Measurements from ENCODE around the gene ZNF197.

ZNF197 gene

GRCh38 chr3:44647771-44648170 lies 22.9 kb downstream of the ZNF197 start:
- TF ChIP-seq POU6F1 (CRISPR knock-in tag; IDR thresholded peaks at IDR 0.05; ENCODE audit: borderline replicate concordance, low read depth) (no peak), ZNF70 (CRISPR knock-in tag; IDR thresholded peaks at IDR 0.05) (no peak), GLIS3 (CRISPR knock-in tag; IDR thresholded peaks at IDR 0.05) (no peak), ZNF8 (CRISPR knock-in tag; IDR thresholded peaks at IDR 0.05) (no peak), TOX (CRISPR knock-in tag; IDR thresholded peaks at IDR 0.05; ENCODE audit: borderline replicate concordance) (no peak), ZNF565 (CRISPR knock-in tag; conservative IDR thresholded peaks at IDR 0.05; ENCODE audit: low read depth) (no peak), PPARA (CRISPR knock-in tag; IDR thresholded peaks at IDR 0.05; ENCODE audit: borderline replicate concordance) (no peak), TCF4 (CRISPR knock-in tag; IDR thresholded peaks at IDR 0.05; ENCODE audit: borderline replicate concordance) (no peak), ZFP3 (CRISPR knock-in tag; IDR thresholded peaks at IDR 0.05) (no peak), CSDC2 (CRISPR knock-in tag; IDR thresholded peaks at IDR 0.05) (no peak), BACH2 (CRISPR knock-in tag; IDR thresholded peaks at IDR 0.05; ENCODE audit: borderline replicate concordance) (no peak), CREB5 (CRISPR knock-in tag; IDR thresholded peaks at IDR 0.05; ENCODE audit: low read depth) (no peak), ZC3H10 (CRISPR knock-in tag; IDR thresholded peaks at IDR 0.05) (no peak), RARB (CRISPR knock-in tag; IDR thresholded peaks at IDR 0.05) (no peak), ISL1 (CRISPR knock-in tag; IDR thresholded peaks at IDR 0.05) (no peak), ESRRG (CRISPR knock-in tag; IDR thresholded peaks at IDR 0.05) (no peak), ARNTL (CRISPR knock-in tag; IDR thresholded peaks at IDR 0.05; ENCODE audit: borderline replicate concordance, low read depth) (no peak), OSR1 (CRISPR knock-in tag; IDR thresholded peaks at IDR 0.05) (no peak), ZFP30 (CRISPR knock-in tag; IDR thresholded peaks at IDR 0.05) (no peak)

GRCh38 chr3:44648564-44649229 lies 23.9 kb downstream of the ZNF197 start, which contains the start of gene ZNF35:
TSS of gene ZNF35 (plus strand) at chr3:44648732. CDS start at chr3:44651068, 2,336 bp downstream.
- ATAC-seq = peak; percentile 98
- no peak; the same call in 1 of the 2 replicates for TF ChIP-seq CSRNP3 (CRISPR knock-in tag; IDR thresholded peaks at IDR 0.05)
- no peak for TF ChIP-seq BACH2 (CRISPR knock-in tag; IDR thresholded peaks at IDR 0.05; ENCODE audit: borderline replicate concordance)
- TF ChIP-seq TOX (CRISPR knock-in tag; IDR thresholded peaks at IDR 0.05; ENCODE audit: borderline replicate concordance) = 0 out of 2 replicates have a peak, but pooled peaks have one; percentile 46
- TF ChIP-seq PATZ1 (CRISPR knock-in tag; IDR thresholded peaks at IDR 0.05; ENCODE audit: borderline replicate concordance) = 0 out of 2 replicates have a peak, but pooled peaks have one; percentile 17

More at GRCh38 chr3:44647771-44648170, 22.9 kb downstream of the ZNF197 start:
- no peak for ATAC-seq

- ATAC-seq = no peak
- TF ChIP-seq ZNF565 (CRISPR knock-in tag; conservative IDR thresholded peaks at IDR 0.05; ENCODE audit: low read depth) (no peak), PPARA (CRISPR knock-in tag; IDR thresholded peaks at IDR 0.05; ENCODE audit: borderline replicate concordance) (no peak), TCF4 (CRISPR knock-in tag; IDR thresholded peaks at IDR 0.05; ENCODE audit: borderline replicate concordance) (no peak), ZNF8 (CRISPR knock-in tag; IDR thresholded peaks at IDR 0.05) (no peak), ZNF70 (CRISPR knock-in tag; IDR thresholded peaks at IDR 0.05) (no peak), PATZ1 (CRISPR knock-in tag; IDR thresholded peaks at IDR 0.05; ENCODE audit: borderline replicate concordance) (no peak), TOX (CRISPR knock-in tag; IDR thresholded peaks at IDR 0.05; ENCODE audit: borderline replicate concordance) (no peak), ZC3H10 (CRISPR knock-in tag; IDR thresholded peaks at IDR 0.05) (no peak), CREB5 (CRISPR knock-in tag; IDR thresholded peaks at IDR 0.05; ENCODE audit: low read depth) (no peak), RARB (CRISPR knock-in tag; IDR thresholded peaks at IDR 0.05) (no peak), ESRRG (CRISPR knock-in tag; IDR thresholded peaks at IDR 0.05) (no peak), TSHZ2 (CRISPR knock-in tag; IDR thresholded peaks at IDR 0.05) (no peak), ISL1 (CRISPR knock-in tag; IDR thresholded peaks at IDR 0.05) (no peak), ZFP30 (CRISPR knock-in tag; IDR thresholded peaks at IDR 0.05) (no peak), SNAI2 (CRISPR knock-in tag; IDR thresholded peaks at IDR 0.05) (no peak), GLIS3 (CRISPR knock-in tag; IDR thresholded peaks at IDR 0.05) (no peak), BACH2 (CRISPR knock-in tag; IDR thresholded peaks at IDR 0.05; ENCODE audit: borderline replicate concordance) (no peak)
Measured at GRCh38 chr3:44649709-44650108, 24.9 kb downstream of the ZNF197 start.

Measured in SK-N-SH treated with all-trans-retinoic acid at 6 μM for 48 hours (cell line).